Measurements from ENCODE around the gene S100A8. TPM values are rescaled to one million over a fixed set of nuclear protein-coding genes. Genes with fewer than 3 reads are reported as not detected.

S100A8 gene
- total RNA-seq, 4 donors from 2014 or later: 2.4 to 118 (median 10.6) TPM

GRCh38 chr1:153384958-153385580 is 5.8 kb downstream of the S100A8 start:
- peaks cover 0 to 26% (median 3%) of the 10 kb centered on the region in 4 donors for H3K9me3 ChIP-seq
- no peak for TF ChIP-seq POLR2A (IDR thresholded peaks at IDR 0.05)
- no peak for TF ChIP-seq CTCF (IDR thresholded peaks at IDR 0.05)
- no peak for TF ChIP-seq EP300 (IDR thresholded peaks at IDR 0.05)
- no peak overlapping the region for H3K4me3 ChIP-seq
- H3K27ac ChIP-seq: no peak overlapping the region
- no peak for DNase-seq (ENCODE audit: low spot score in 2 of 2)
- H3K4me1 ChIP-seq: no peaks in the 10 kb centered on the region
- no peaks in the 10 kb centered on the region for H3K27me3 ChIP-seq
- no peaks in the 10 kb centered on the region for H3K36me3 ChIP-seq
- 82 to 83% methylated on average over 4 of the region's 4 CpGs for WGBS, 2 donors

GRCh38 chr1:153380711-153381110 is 10.2 kb downstream of the S100A8 start:
- H3K9me3 ChIP-seq: peaks cover 0 to 26% (median 3%) of the 10 kb centered on the region in 4 donors
- 90 to 93% methylated on average over 23 of the region's 23 CpGs for WGBS, 2 donors
- no peak overlapping the region for H3K4me3 ChIP-seq
- no peak overlapping the region for H3K27ac ChIP-seq
- no peaks in the 10 kb centered on the region for H3K4me1 ChIP-seq
- DNase-seq (ENCODE audit: low spot score in 2 of 2): no peak
- TF ChIP-seq POLR2A (IDR thresholded peaks at IDR 0.05) (no peak), EP300 (IDR thresholded peaks at IDR 0.05) (no peak), CTCF (IDR thresholded peaks at IDR 0.05) (no peak)
- H3K36me3 ChIP-seq: no peaks in the 10 kb centered on the region
- no peaks in the 10 kb centered on the region for H3K27me3 ChIP-seq

GRCh38 chr1:153379591-153379990 is 11.3 kb downstream of the S100A8 start:
- H3K9me3 ChIP-seq: peaks cover 0 to 26% (median 3%) of the 10 kb centered on the region in 4 donors
- no peaks in the 10 kb centered on the region for H3K36me3 ChIP-seq
- no peak overlapping the region for H3K27ac ChIP-seq
- WGBS, 2 donors: 92 to 93% methylated on average over 10 of the region's 10 CpGs
- no peaks in the 10 kb centered on the region for H3K4me1 ChIP-seq
- no peak for DNase-seq (ENCODE audit: low spot score in 2 of 2)
- H3K27me3 ChIP-seq: no peaks in the 10 kb centered on the region
- H3K4me3 ChIP-seq: no peak overlapping the region
- TF ChIP-seq POLR2A (IDR thresholded peaks at IDR 0.05) (no peak), EP300 (IDR thresholded peaks at IDR 0.05) (no peak), CTCF (IDR thresholded peaks at IDR 0.05) (no peak)

DNA sequence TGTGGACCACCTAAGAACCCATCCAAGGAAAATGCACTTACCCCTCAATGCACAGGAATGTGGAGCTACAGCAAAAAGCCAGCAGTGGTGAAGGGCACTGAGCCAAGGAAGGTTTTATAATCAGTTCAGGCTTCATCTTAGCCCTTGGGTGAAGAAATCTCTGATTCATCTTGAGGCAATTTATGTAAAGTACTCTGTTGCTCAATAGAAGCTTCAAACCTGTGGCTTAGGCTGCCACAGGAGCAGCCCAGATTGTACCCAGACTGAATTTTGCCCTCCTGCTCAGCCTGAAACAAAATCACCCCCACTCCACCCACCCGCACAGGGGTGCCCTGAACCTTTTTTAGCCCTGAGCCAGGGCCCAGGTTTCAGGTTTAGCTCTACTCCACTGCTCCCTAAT is 15.4 kb downstream of the S100A8 start, which contains the start of gene S100A12:
TSS of gene S100A12 (minus strand) at position 111 of the 400 bp plus-strand sequence. CDS start 1,029 bp downstream, outside the sequence.
- Histone ChIP-seq H3K27ac (no peak within 1 kb of the TSS), H3K4me1 (no peaks in the 10 kb centered on the region), H3K27me3 (no peaks in the 10 kb centered on the region), H3K4me3 (no peak within 1 kb of the TSS), H3K36me3 (no peaks in the 10 kb centered on the region), H3K9me3 (peaks cover 0 to 3% (median 0%) of the 10 kb centered on the region in 4 donors)
- no peak for TF ChIP-seq CTCF (IDR thresholded peaks at IDR 0.05)
- TF ChIP-seq EP300 (IDR thresholded peaks at IDR 0.05): peak in 1 of 2 donors; percentile 11
- DNase-seq (ENCODE audit: low spot score in 2 of 2): no peak
- WGBS, 2 donors: 86 to 100% methylated on average over 1 of the region's 1 CpG

- Histone ChIP-seq H3K4me1 (no peaks in the 10 kb centered on the region), H3K9me3 (no peaks in the 10 kb centered on the region), H3K36me3 (no peaks in the 10 kb centered on the region), H3K27ac (no peak overlapping the region), H3K4me3 (no peak overlapping the region), H3K27me3 (no peaks in the 10 kb centered on the region)
- TF ChIP-seq CTCF (IDR thresholded peaks at IDR 0.05) (no peak), POLR2A (IDR thresholded peaks at IDR 0.05) (no peak), EP300 (IDR thresholded peaks at IDR 0.05) (no peak)
- WGBS, 2 donors: 57 to 76% methylated on average over 2 of the region's 2 CpGs
- DNase-seq (ENCODE audit: low spot score in 2 of 2): no peak
Measured at GRCh38 chr1:153374071-153374470, 16.8 kb downstream of the S100A8 start.
